OCI-LY7 (cell line): Measurements from ENCODE around the gene KRT83.
"Not testable (repeated sequence)": the region's sequence is repeated elsewhere in the genome, so short reads cannot be mapped to it uniquely, and the experiment has no call there.

Experiments used
- CTCF ChIP-seq: fragments of 200-600 bp; sonication (generic); conservative IDR thresholded peaks from 2 replicates; pipeline ENCODE4 v1.5.1; 2014; ENCODE audit warnings: mild to moderate bottlenecking, antibody characterized with exemption, low read length, moderate library complexity, mixed read lengths
- EZH2phosphoT487 ChIP-seq: fragments of 200-600 bp; sonication (generic); IDR thresholded peaks from 2 replicates; pipeline ENCODE4 v1.6.1; 2018; ENCODE audit warnings: low read depth, borderline replicate concordance, mild to moderate bottlenecking, mixed run types, antibody characterized with exemption, low read length, moderate library complexity, mixed read lengths

- not testable (repeated sequence) for TF ChIP-seq CTCF, EZH2phosphoT487
These were observed 30.6 kb downstream of the KRT83 start for GRCh38 chr12:52290483-52291134.
